Testis (tissue), 2 donors: Measurements from ENCODE around the gene NEXN.

Source experiments
- POLR2A ChIP-seq: fragments of 450-650 bp; IDR thresholded peaks from one replicate; pipeline ENCODE4 v1.6.1; 2017; ENCODE audit warnings: antibody characterized with exemption, mild to moderate bottlenecking, moderate library complexity
- TF ChIP-seq, protein P1 (sequence below), 3 experiments: fragments of 450-650 bp in 2 of 3; fragments of 200-600 bp in 1 of 3; sonication (generic) in 1 of 3; IDR thresholded peaks; one replicate each; pipeline ENCODE4 v1.5.1; 2016 to 2019; ENCODE audit warnings: antibody characterized with exemption in 3 of 3, mild to moderate bottlenecking in 2 of 3, moderate library complexity in 1 of 3

DNA sequence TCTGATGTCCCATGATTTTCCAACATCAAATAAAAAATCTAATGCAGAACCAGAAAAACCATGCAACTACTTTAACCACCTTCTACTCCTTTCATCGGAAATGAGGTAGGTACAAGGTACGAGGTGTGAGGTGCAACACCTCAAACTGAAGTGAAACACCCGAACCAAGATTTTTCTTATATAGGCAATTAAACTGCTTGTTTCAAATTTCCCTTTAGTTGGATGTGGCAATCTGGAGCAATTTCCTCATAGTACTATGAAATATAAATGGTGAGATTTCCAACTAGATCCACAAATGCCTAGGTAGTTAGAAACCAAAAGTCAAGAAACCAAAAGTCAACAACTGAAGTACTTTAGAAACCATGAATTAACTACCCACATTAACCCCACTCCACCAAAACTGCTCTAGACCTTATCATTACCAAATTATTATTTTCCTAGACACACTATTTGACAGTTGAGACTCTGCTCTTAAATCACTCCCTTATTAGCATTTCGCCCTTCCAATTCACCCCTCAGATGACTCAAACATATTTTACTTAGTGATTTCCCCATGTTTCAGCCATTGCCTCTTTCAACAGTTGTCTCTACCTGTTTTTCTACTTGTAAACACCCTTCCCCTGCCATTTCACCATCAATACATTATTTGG lies 52.6 kb downstream of the NEXN start:
- TF ChIP-seq, protein P1, sequence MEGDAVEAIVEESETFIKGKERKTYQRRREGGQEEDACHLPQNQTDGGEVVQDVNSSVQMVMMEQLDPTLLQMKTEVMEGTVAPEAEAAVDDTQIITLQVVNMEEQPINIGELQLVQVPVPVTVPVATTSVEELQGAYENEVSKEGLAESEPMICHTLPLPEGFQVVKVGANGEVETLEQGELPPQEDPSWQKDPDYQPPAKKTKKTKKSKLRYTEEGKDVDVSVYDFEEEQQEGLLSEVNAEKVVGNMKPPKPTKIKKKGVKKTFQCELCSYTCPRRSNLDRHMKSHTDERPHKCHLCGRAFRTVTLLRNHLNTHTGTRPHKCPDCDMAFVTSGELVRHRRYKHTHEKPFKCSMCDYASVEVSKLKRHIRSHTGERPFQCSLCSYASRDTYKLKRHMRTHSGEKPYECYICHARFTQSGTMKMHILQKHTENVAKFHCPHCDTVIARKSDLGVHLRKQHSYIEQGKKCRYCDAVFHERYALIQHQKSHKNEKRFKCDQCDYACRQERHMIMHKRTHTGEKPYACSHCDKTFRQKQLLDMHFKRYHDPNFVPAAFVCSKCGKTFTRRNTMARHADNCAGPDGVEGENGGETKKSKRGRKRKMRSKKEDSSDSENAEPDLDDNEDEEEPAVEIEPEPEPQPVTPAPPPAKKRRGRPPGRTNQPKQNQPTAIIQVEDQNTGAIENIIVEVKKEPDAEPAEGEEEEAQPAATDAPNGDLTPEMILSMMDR (IDR thresholded peaks at IDR 0.05) = no peak
- no peak for TF ChIP-seq POLR2A
